Kidney epithelial cell (primary cell): ENCODE data around the gene ARHGAP8. TPM values are rescaled to one million over a fixed set of nuclear protein-coding genes. Genes with fewer than 3 reads are reported as not detected.

Experiments
- DNase-seq: peaks from one replicate; pipeline ENCODE4 v3.0.0-alpha.2; 2010; ENCODE audit warnings: low read depth
- H3K27me3 ChIP-seq: 2 replicates; pipeline ENCODE4 v1.6.0; 2011; ENCODE audit warnings: low read length; ENCODE audit not compliant: control insufficient read depth, insufficient read depth
- H3K36me3 ChIP-seq: 2 replicates; pipeline ENCODE4 v1.5.1; 2011; ENCODE audit warnings: low read length; ENCODE audit not compliant: control insufficient read depth, insufficient read depth
- H3K4me3 ChIP-seq: 2 replicates; pipeline ENCODE4 v1.5.1; 2011; ENCODE audit warnings: low read depth, mild to moderate bottlenecking, control low read depth, low read length
- total RNA-seq: library from RNA; depleted of rRNA; stranded (reverse); fragments of >200 nt; gene quantifications from 2 replicates; pipeline ENCODE4 v1.2.3, GENCODE V29; 2015
- TF ChIP-seq, protein P1 (sequence below): IDR thresholded peaks from 2 replicates; pipeline ENCODE4 v1.5.1; 2011; ENCODE audit warnings: mild to moderate bottlenecking, moderate library complexity, low read length, control low read depth, inconsistent platforms; ENCODE audit not compliant: insufficient read depth, poor library complexity, severe bottlenecking

ARHGAP8 gene
- total RNA-seq, 1 donor from 2014 or later, result 22.9 TPM

DNA sequence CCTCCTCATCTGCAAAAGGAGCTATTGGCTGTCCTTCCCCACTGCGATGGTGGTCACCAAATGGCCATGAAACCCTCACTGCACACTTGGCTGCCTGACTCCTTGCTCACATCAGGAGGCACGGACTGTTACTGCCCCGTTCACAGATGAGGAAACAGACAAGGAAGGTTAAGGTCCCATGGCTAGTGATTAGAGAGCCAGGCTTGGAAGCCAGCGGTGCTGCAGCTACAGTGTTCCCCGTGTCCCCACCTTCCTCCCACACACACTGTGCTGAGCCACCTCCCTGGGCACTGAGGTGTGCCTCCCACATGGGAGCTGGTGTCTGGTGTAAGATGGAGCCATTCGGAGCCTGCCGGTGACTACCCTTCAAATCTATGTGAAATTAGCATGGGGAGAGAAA, 2.6 kb downstream of the ARHGAP8 start:
- TF ChIP-seq, protein P1, sequence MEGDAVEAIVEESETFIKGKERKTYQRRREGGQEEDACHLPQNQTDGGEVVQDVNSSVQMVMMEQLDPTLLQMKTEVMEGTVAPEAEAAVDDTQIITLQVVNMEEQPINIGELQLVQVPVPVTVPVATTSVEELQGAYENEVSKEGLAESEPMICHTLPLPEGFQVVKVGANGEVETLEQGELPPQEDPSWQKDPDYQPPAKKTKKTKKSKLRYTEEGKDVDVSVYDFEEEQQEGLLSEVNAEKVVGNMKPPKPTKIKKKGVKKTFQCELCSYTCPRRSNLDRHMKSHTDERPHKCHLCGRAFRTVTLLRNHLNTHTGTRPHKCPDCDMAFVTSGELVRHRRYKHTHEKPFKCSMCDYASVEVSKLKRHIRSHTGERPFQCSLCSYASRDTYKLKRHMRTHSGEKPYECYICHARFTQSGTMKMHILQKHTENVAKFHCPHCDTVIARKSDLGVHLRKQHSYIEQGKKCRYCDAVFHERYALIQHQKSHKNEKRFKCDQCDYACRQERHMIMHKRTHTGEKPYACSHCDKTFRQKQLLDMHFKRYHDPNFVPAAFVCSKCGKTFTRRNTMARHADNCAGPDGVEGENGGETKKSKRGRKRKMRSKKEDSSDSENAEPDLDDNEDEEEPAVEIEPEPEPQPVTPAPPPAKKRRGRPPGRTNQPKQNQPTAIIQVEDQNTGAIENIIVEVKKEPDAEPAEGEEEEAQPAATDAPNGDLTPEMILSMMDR, result no peak
- Histone ChIP-seq H3K27me3 (no peaks in the 10 kb centered on the region), H3K4me3 (no peak overlapping the region), H3K36me3 (no peaks in the 10 kb centered on the region)
- no peak for DNase-seq

DNA sequence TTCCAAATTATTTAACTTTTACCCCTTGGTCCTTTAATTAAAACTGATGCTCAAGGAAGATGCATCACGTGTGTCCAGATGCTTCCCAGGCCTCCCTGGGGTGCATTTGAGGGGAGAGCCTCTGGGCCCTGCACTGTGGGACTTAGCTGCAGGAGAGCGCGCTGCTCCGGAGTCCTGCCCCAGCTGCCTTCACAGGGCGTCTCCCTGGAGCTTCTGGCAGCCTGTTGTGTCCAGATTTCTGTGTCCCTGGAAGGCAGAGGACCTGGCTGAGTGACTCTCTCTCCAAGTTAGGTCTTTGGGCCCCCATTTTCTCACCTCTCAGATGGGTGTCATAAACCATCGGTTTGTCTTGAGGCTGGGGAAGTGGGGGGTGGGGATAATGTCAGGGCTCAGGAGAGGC, 3.0 kb downstream of the ARHGAP8 start:
- H3K4me3 ChIP-seq, result no peak overlapping the region
- DNase-seq, result no peak
- H3K36me3 ChIP-seq, result no peaks in the 10 kb centered on the region
- H3K27me3 ChIP-seq, result no peaks in the 10 kb centered on the region
- TF ChIP-seq, protein P1, result no peak

- TF ChIP-seq, protein P1, result no peak
Measured at GRCh38 chr22:44755956-44756361, 3.6 kb downstream of the ARHGAP8 start.

DNA sequence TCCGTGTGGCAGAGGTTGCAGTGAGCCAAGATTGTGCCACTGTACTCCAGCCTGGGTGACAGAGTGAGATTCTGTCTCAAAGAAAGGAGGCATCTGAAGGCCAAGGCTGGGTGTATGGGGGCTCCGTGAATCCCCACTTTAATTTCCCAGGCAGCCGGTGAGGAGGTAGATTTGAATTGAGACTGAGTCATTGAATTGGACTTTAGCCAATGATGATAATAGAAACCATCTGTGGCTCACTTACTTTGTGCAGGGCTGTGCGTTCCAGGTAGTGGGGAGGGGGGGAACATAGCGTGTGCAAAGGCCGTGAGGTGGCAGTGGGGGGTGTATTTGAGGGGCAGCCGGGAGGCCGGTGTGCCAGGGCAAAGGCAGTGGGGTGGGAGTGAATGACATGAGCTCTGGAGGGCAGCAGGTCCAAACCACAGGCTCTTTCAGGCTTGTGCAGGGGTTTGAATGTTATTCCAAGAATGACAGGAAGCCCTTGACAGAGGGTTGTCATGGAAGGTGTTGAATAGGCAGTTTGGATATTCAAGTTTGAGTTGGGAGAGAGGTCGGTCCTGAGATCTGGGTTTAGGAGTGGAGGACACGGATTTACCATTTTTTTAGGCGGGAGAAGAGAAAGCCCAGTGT, 6.1 kb downstream of the ARHGAP8 start:
- no peaks in the 10 kb centered on the region for H3K27me3 ChIP-seq
- no peaks in the 10 kb centered on the region for H3K36me3 ChIP-seq
- H3K4me3 ChIP-seq, result no peak overlapping the region
- TF ChIP-seq, protein P1, result no peak
- no peak for DNase-seq

More at GRCh38 chr22:44755956-44756361, 3.6 kb downstream of the ARHGAP8 start:
- DNase-seq, result no peak
- Histone ChIP-seq H3K27me3 (no peaks in the 10 kb centered on the region), H3K4me3 (no peak overlapping the region), H3K36me3 (no peaks in the 10 kb centered on the region)

DNA sequence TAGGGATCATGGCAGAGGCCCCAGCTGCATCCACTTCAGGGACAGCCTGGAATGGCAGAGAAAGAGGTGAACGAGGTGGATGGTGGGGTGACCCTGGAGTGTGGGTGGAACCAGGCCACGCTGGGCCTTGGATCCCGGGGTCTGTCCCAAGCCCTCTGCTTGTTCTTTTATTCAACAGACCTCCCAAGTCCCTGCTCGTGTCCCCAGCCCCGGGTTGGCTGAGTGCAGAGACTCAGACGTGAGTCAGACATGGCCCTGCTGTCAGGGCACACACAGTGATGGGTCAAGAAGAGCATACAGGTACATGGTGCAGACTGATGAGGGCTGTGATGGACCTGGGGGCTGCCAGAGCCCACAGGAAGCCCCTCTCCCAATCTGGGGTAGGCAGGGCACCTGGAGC, 6.6 kb downstream of the ARHGAP8 start:
- DNase-seq, result no peak
- TF ChIP-seq, protein P1, result no peak
- Histone ChIP-seq H3K36me3 (no peaks in the 10 kb centered on the region), H3K27me3 (no peaks in the 10 kb centered on the region), H3K4me3 (no peak overlapping the region)
